ENCODE data around the gene ATRN.

The ATRN gene

DNA sequence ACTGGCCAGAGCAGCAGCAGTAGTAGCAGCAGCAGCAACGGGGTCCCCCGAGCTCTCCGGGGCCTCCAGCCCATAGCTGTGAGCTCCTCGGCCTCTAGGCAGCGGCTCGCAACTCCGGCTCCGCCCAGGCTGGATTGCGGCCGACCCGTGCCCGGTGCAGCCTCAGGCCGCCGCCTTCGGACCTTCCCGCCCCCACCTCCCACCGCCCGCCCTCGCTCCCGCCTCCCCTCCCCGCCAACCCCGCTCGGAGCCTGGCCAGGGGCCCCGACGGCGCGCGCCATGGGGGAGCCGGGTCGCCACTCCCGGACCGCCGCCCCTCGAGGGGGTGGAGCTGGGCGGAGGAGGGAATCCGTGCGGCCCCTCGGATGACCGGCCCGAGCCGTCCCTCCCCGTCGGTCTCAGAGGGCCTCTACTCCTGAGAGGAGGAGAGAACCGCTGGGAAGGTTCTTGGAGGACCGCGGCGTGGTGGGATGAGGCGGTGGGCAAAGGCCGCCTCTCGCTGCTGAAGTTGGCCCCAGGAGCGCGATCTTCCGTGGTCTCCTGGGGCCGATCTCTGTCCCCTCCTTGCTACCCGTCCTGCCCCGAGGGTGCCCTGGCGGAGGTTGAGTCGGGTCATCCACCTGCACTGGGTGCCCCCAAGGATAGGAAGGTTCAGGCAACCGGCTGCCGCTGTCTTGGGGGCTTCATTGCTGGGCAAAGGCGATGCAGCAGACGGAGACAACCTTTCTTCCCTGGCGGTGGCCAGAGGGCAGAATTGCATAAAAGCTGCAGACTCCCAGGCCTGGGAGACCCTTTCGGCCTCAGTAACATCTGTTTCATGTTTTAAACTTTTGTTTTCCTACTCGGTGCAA, 211.3 kb downstream of the ATRN start, which contains the start of gene ADAM33:
Gene ADAM33 (minus strand): TSS at position 80 of the 851 bp plus-strand sequence. CDS start 6 bp downstream, at position 74.
- POLR2A ChIA-PET = interaction anchor here (1.4 kb wide), 1 partner anchor 104 kb away, joined by 3 read pairs; the partner anchor contains the start of gene CENPB
- CTCF ChIA-PET = interaction anchor here (0.6 to 43.4 kb wide), 4 partner anchors 26 to 137 kb away, joined by 3 to 1151 read pairs (median 57); partner anchors contain the start of genes ADISSP, CENPB, SIGLEC1 and SPEF1
- TF ChIP-seq, protein P1, sequence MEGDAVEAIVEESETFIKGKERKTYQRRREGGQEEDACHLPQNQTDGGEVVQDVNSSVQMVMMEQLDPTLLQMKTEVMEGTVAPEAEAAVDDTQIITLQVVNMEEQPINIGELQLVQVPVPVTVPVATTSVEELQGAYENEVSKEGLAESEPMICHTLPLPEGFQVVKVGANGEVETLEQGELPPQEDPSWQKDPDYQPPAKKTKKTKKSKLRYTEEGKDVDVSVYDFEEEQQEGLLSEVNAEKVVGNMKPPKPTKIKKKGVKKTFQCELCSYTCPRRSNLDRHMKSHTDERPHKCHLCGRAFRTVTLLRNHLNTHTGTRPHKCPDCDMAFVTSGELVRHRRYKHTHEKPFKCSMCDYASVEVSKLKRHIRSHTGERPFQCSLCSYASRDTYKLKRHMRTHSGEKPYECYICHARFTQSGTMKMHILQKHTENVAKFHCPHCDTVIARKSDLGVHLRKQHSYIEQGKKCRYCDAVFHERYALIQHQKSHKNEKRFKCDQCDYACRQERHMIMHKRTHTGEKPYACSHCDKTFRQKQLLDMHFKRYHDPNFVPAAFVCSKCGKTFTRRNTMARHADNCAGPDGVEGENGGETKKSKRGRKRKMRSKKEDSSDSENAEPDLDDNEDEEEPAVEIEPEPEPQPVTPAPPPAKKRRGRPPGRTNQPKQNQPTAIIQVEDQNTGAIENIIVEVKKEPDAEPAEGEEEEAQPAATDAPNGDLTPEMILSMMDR (IDR thresholded peaks at IDR 0.05; ENCODE audit: insufficient read depth, low read length, missing control alignments) = no peak
- DNase-seq (ENCODE audit: low read depth, low spot score) = no peak
- peak within 1 kb of the TSS; percentile 70 for H3K4me3 ChIP-seq (ENCODE audit: low read depth, low read length)

DNA sequence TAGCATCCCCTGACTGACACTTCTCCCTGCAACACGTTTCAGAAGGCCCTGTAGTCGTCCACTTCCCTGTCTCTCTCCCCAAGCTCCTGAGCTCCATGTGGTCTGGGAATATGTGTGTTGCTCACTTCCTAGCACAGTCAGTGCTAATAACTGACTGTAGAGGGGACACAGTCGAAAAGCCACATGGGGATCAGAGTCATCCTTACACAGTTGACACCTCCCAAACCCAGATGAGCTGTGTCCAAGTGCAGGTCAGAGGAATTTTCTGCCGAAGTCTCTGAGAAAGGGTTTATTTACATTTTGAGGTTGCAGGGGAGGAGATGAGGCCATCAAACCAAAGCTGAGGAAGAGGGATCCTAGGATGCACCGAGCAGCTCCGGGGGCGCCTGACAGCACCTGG, 214.5 kb downstream of the ATRN start:
- DNase-seq (ENCODE audit: low read depth, low spot score) = no peak
- TF ChIP-seq, protein P1 (IDR thresholded peaks at IDR 0.05; ENCODE audit: insufficient read depth, low read length, missing control alignments) = no peak
- CTCF ChIA-PET = interaction anchor here (1.3 to 43.4 kb wide), 5 partner anchors 9 to 96 kb away, joined by 3 to 1151 read pairs (median 6); partner anchors contain the start of genes SIGLEC1 and SPEF1
- POLR2A ChIA-PET = no interaction called here
- no peak overlapping the region for H3K4me3 ChIP-seq (ENCODE audit: low read depth, low read length)

DNA sequence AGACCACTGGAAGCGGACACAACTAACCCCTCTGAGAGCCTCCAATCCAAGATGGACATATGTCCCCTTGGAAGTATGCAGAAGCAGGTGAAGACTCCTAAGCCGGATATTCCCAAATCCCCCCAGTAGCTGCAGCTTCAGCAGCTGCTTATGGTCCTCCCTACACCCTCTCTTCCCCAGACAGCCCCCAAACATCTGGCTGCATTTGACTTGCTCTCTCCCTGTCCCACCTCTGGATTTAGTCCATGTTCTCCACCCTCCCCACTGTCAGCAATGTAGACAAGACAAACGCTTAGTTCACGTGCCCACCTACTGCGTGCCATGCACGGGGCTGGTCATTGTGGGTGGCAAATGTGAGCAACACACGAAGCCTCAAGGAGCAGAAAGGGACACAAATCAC, 215.6 kb downstream of the ATRN start:
- no peak for DNase-seq (ENCODE audit: low read depth, low spot score)
- POLR2A ChIA-PET = interaction anchor here (1.2 kb wide), 1 partner anchor 81 kb away, joined by 4 read pairs; the partner anchor contains the start of gene ADISSP
- H3K4me3 ChIP-seq (ENCODE audit: low read depth, low read length) = no peak overlapping the region; the same call in 1 of the 2 replicates
- CTCF ChIA-PET = interaction anchor here (1.0 to 43.4 kb wide), 8 partner anchors 10 to 135 kb away, joined by 3 to 1151 read pairs (median 4); partner anchors contain the start of genes SIGLEC1 and SPEF1
- TF ChIP-seq, protein P1 (IDR thresholded peaks at IDR 0.05; ENCODE audit: insufficient read depth, low read length, missing control alignments) = no peak

DNA sequence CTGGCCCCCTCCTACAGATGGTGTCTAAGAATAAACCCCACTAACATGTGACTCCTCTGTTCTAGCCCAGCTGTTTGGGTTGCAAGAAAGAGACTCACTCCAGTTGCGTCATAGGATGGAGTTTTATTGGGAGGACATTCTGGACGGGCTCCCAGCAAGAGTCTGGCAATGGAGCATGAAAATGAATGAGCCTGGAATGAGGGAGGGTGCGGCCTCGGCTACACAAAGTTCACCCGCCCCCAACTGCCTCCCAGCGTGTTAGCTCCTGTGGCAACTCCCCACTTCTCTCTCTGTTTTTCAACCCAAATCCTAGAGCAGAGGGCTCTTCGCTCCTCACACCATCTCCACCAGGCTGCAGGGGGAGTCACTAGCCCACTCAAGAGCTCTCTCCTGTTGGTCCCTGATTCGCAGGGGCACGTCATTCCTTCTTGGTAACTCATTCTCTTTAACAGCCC, 216.1 kb downstream of the ATRN start:
- TF ChIP-seq, protein P1 (IDR thresholded peaks at IDR 0.05; ENCODE audit: insufficient read depth, low read length, missing control alignments) = no peak
- peak overlapping the region; percentile 23; the same call in 1 of the 2 replicates for H3K4me3 ChIP-seq (ENCODE audit: low read depth, low read length)
- peak; percentile 79 for DNase-seq (ENCODE audit: low read depth, low spot score)
- ChIA-PET POLR2A (interaction anchor here (1.2 kb wide), 1 partner anchor 81 kb away, joined by 4 read pairs; the partner anchor contains the start of gene ADISSP), CTCF (interaction anchor here (0.9 to 43.4 kb wide), 10 partner anchors 10 to 134 kb away, joined by 3 to 1151 read pairs (median 4); partner anchors contain the start of genes ADISSP, SIGLEC1 and SPEF1)

DNA sequence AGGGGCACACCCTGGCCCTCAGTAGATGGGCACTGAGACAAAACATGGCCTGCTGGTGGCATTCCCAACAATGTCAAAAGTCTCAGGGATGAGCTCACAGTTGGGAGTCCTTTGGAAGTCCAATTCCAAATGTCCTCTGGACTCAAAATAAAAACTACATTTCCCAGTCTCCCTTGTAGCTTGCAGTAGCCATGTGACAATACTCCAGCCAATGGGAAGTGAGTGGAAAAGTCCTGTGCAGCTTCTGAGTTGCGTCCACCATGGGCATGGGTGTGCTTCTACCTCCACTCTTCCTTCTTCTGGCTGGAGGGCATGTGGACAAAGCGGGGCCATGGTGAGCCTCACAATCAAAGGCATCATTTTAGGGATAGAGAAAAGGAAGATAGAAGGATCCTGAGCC, 216.8 kb downstream of the ATRN start:
- TF ChIP-seq, protein P1 (IDR thresholded peaks at IDR 0.05; ENCODE audit: insufficient read depth, low read length, missing control alignments) = no peak
- no peak overlapping the region for H3K4me3 ChIP-seq (ENCODE audit: low read depth, low read length)
- CTCF ChIA-PET = interaction anchor here (0.9 to 43.4 kb wide), 7 partner anchors 11 to 131 kb away, joined by 3 to 1151 read pairs (median 4); partner anchors contain the start of genes ADISSP and SIGLEC1
- no peak for DNase-seq (ENCODE audit: low read depth, low spot score)
- POLR2A ChIA-PET = no interaction called here
